HEK293 (cell line): Measurements from ENCODE around the gene TLR10.
"Not testable (repeated sequence)": the region's sequence is repeated elsewhere in the genome, so short reads cannot be mapped to it uniquely, and the experiment has no call there.

Experiments used
- CTCF ChIA-PET: fragments of 350-600 bp; formaldehyde crosslinking; extraction: SDS; loops from one replicate; lab custom pipeline; 2021; ENCODE audit warnings: antibody characterized with exemption; lab: Yijun Ruan, JAX
- POLR2A ChIA-PET: fragments of 300-600 bp; formaldehyde crosslinking; extraction: SDS; loops from one replicate; lab custom pipeline; 2020; ENCODE audit warnings: antibody characterized with exemption, inconsistent platforms; lab: Yijun Ruan, JAX
- H3K27ac ChIP-seq: fragments of 200-500 bp; sonication (Bioruptor generic); 2 replicates; pipeline ENCODE4 v1.5.1; 2014; ENCODE audit warnings: low read depth, low read length, control low read depth, inconsistent platforms; ENCODE audit errors: extremely low read depth
- H3K36me3 ChIP-seq, 2 experiments: fragments of 200-500 bp in 1 of 2; sonication (Bioruptor generic) in 1 of 2; 1 replicate in 1 of 2; 2 replicates in 1 of 2; pipeline ENCODE4 v1.5.1; 2014 to 2017; ENCODE audit warnings: inconsistent platforms in 2 of 2, low read length in 2 of 2; ENCODE audit not compliant: control insufficient read depth in 2 of 2, insufficient read depth in 1 of 2
- H3K4me1 ChIP-seq: fragments of 200-500 bp; sonication (Bioruptor generic); 2 replicates; pipeline ENCODE4 v1.5.1; 2014; ENCODE audit warnings: mild to moderate bottlenecking, low read length, inconsistent platforms; ENCODE audit not compliant: control insufficient read depth, insufficient read depth
- H3K4me3 ChIP-seq: 2 replicates; pipeline ENCODE4 v1.5.1; 2011; ENCODE audit warnings: low read depth, mild to moderate bottlenecking, control low read depth, low read length, moderate library complexity
- H3K9me3 ChIP-seq: fragments of 200-500 bp; sonication (Bioruptor generic); 2 replicates; pipeline ENCODE4 v1.5.1; 2014; ENCODE audit warnings: low read depth, low read length, inconsistent platforms; ENCODE audit not compliant: control insufficient read depth, insufficient read depth
- IKZF3 ChIP-seq: fragments of 450-650 bp; IDR thresholded peaks from 2 replicates; pipeline ENCODE4 v1.5.0; 2018; ENCODE audit warnings: missing biosample characterization, mild to moderate bottlenecking, missing genetic modification characterization, moderate library complexity
- KLF7 ChIP-seq: fragments of 450-650 bp; formaldehyde crosslinking; IDR thresholded peaks from 2 replicates; pipeline ENCODE4 v1.5.1; 2016; ENCODE audit warnings: missing biosample characterization, missing genetic modification characterization, borderline replicate concordance
- ZNF121 ChIP-seq: fragments of 450-650 bp; formaldehyde crosslinking; IDR thresholded peaks from 2 replicates; pipeline ENCODE4 v1.5.1; 2016; ENCODE audit warnings: missing biosample characterization, missing genetic modification characterization
- ZNF132 ChIP-seq: fragments of 450-650 bp; formaldehyde crosslinking; IDR thresholded peaks from 2 replicates; pipeline ENCODE4 v1.5.1; 2017; ENCODE audit warnings: missing biosample characterization, missing genetic modification characterization, borderline replicate concordance
- ZNF133 ChIP-seq: fragments of 450-650 bp; formaldehyde crosslinking; IDR thresholded peaks from 2 replicates; pipeline ENCODE4 v1.5.1; 2016; ENCODE audit warnings: missing biosample characterization, missing genetic modification characterization
- ZNF266 ChIP-seq: fragments of 450-650 bp; formaldehyde crosslinking; IDR thresholded peaks from 2 replicates; pipeline ENCODE4 v1.5.1; 2016; ENCODE audit warnings: missing biosample characterization, missing genetic modification characterization, low read depth
- ZNF335 ChIP-seq: fragments of 450-650 bp; formaldehyde crosslinking; conservative IDR thresholded peaks from 2 replicates; pipeline ENCODE4 v1.5.1; 2016; ENCODE audit warnings: missing biosample characterization, missing genetic modification characterization
- ZNF423 ChIP-seq: fragments of 450-650 bp; formaldehyde crosslinking; IDR thresholded peaks from 2 replicates; pipeline ENCODE4 v1.5.1; 2016; ENCODE audit warnings: missing biosample characterization, missing genetic modification characterization
- ZNF48 ChIP-seq: fragments of 450-650 bp; formaldehyde crosslinking; IDR thresholded peaks from 2 replicates; pipeline ENCODE4 v1.5.1; 2016; ENCODE audit warnings: missing biosample characterization, missing genetic modification characterization
- ZNF521 ChIP-seq: fragments of 450-650 bp; formaldehyde crosslinking; IDR thresholded peaks from 2 replicates; pipeline ENCODE4 v1.5.1; 2017; ENCODE audit warnings: missing biosample characterization, mild to moderate bottlenecking, missing genetic modification characterization
- ZNF76 ChIP-seq: fragments of 450-650 bp; formaldehyde crosslinking; IDR thresholded peaks from 2 replicates; pipeline ENCODE4; 2016; ENCODE audit warnings: low read depth, missing biosample characterization, missing genetic modification characterization, borderline replicate concordance
- ZNF777 ChIP-seq: fragments of 450-650 bp; formaldehyde crosslinking; IDR thresholded peaks from 2 replicates; pipeline ENCODE4 v1.5.1; 2017; ENCODE audit warnings: missing biosample characterization, missing genetic modification characterization, borderline replicate concordance
- TF ChIP-seq, protein P1 (sequence below): fragments of 450-650 bp; formaldehyde crosslinking; IDR thresholded peaks from 2 replicates; pipeline ENCODE4 v1.5.0; 2017; ENCODE audit warnings: missing biosample characterization, missing genetic modification characterization, borderline replicate concordance

Gene TLR10

DNA sequence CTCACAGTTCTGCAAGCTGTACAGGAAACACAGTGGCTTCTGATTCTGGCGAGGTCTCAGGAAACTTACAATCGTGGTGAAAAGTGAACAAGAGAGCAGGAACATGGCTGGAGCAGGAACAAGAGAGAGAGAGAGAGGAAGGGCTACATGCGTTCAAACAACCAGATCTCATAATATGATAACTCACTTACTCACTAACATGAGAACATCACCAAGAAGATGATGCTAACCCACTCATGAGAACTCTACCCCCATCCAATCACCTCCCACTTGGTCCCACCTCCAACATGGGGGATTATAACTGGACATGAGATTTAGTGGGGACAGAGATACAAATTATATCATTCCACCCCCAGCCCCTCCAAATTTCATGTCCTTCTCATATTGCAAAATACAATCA is 31.6 kb upstream of the TLR10 start:
- Histone ChIP-seq H3K4me1 (no peaks in the 10 kb centered on the region), H3K4me3 (no peak overlapping the region), H3K36me3 (no peaks in the 10 kb centered on the region), H3K9me3 (no peaks in the 10 kb centered on the region), H3K27ac (no peak overlapping the region)
- ChIA-PET POLR2A (no interaction called here), CTCF (interaction anchor here (0.6 to 1.0 kb wide), 3 partner anchors 11 to 53 kb away, joined by 3 read pairs; partner anchors contain the start of gene FAM114A1)
- TF ChIP-seq ZNF76 (tag by site-specific recombination) (no peak), ZNF48 (no peak), IKZF3 (tag by site-specific recombination) (no peak), ZNF521 (tag by site-specific recombination) (no peak), ZNF266 (tag by site-specific recombination) (no peak), ZNF777 (tag by site-specific recombination) (no peak), ZNF133 (tag by site-specific recombination) (no peak), ZNF423 (no peak)
- TF ChIP-seq, protein P1, sequence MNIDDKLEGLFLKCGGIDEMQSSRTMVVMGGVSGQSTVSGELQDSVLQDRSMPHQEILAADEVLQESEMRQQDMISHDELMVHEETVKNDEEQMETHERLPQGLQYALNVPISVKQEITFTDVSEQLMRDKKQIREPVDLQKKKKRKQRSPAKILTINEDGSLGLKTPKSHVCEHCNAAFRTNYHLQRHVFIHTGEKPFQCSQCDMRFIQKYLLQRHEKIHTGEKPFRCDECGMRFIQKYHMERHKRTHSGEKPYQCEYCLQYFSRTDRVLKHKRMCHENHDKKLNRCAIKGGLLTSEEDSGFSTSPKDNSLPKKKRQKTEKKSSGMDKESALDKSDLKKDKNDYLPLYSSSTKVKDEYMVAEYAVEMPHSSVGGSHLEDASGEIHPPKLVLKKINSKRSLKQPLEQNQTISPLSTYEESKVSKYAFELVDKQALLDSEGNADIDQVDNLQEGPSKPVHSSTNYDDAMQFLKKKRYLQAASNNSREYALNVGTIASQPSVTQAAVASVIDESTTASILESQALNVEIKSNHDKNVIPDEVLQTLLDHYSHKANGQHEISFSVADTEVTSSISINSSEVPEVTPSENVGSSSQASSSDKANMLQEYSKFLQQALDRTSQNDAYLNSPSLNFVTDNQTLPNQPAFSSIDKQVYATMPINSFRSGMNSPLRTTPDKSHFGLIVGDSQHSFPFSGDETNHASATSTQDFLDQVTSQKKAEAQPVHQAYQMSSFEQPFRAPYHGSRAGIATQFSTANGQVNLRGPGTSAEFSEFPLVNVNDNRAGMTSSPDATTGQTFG, result no peak

DNA sequence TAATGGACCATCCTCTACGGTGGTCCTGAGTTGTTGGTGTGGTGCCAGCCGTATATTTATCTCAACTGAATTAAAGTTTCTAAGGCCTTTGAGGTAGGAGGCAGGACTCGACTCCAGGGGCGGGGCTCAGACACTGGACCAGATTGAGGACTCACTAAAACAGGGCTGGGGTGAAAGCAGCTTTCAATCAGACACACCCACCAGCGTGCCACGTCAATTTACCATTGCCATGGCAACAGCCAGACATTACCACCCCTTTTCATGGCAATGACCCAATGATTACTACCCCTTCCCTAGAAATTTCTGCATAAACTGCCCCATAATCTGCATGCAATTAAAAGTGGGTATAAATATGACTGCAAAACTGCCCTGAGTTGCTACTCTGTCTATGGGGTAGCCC is 28.5 kb upstream of the TLR10 start:
- POLR2A ChIA-PET, result no interaction called here
- no peaks in the 10 kb centered on the region for H3K9me3 ChIP-seq
- CTCF ChIA-PET, result no interaction called here
- no peaks in the 10 kb centered on the region for H3K4me1 ChIP-seq
- H3K27ac ChIP-seq, result no peak overlapping the region
- H3K4me3 ChIP-seq, result no peak overlapping the region
- TF ChIP-seq KLF7 (tag by site-specific recombination) (no peak), ZNF335 (no peak), ZNF521 (tag by site-specific recombination) (no peak), ZNF132 (tag by site-specific recombination) (no peak), ZNF121 (tag by site-specific recombination) (no peak)
- no peaks in the 10 kb centered on the region for H3K36me3 ChIP-seq

DNA sequence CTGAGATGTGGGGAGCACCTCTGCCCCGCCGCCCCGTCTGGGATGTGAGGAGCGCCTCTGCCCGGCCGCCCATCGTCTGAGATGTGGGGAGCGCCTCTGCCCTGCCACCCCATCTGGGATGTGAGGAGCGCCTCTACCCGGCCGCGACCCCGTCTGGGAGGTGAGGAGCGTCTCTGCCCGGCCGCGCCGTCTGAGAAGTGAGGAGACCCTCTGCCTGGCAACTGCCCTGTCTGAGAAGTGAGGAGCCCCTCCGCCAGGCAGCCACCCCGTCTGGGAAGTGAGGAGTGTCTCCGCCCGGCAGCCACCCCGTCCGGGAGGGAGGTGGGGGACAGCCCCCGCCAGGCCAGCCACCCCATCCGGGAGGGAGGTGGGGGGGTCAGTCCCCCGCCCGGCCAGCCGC is 24.7 kb upstream of the TLR10 start:
- POLR2A ChIA-PET, H3K27ac ChIP-seq, H3K36me3 ChIP-seq, CTCF ChIA-PET, H3K4me3 ChIP-seq, H3K9me3 ChIP-seq, H3K4me1 ChIP-seq: not testable (repeated sequence)

DNA sequence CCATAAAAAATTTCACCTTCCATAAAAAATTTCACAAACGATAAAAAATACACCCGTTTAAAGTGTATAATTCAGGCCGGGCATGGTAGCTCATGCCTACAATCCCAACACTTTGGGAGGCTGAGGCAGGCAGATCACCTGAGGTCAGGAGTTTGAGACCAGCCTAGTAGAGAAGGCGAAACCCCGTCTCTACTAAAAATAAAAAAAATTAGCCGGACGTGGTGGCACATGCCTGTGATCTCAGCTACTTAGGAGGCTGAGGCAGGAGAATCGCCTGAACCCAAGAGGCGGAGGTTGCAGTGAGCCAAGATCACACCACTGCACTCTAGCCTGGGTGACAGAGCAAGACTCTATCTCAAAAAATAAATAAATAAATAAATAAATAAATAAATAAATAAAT is 23.5 kb upstream of the TLR10 start:
- H3K4me3 ChIP-seq, POLR2A ChIA-PET, H3K36me3 ChIP-seq, H3K9me3 ChIP-seq, H3K4me1 ChIP-seq, H3K27ac ChIP-seq: not testable (repeated sequence)
- CTCF ChIA-PET, result interaction anchor here (0.6 to 3.4 kb wide), 4 partner anchors 16 to 627 kb away, joined by 3 to 13 read pairs (median 5); no protein-coding TSS in a partner anchor
